SJCRH30 (cell line): Measurements from ENCODE around the gene SCUBE1. TPM values are rescaled to one million over a fixed set of nuclear protein-coding genes. Genes with fewer than 3 reads are reported as not detected.

Experiments
- DNase-seq, 2 experiments: peaks; one replicate each; pipeline ENCODE4 v3.0.0-alpha.2; 2015 to 2020
- H3K27ac ChIP-seq: fragments of 250-450 bp; sonication (Bioruptor Pico); 2 replicates; pipeline ENCODE4 v1.5.1; 2020; ENCODE audit warnings: mild to moderate bottlenecking, moderate library complexity
- H3K27me3 ChIP-seq: fragments of 250-450 bp; sonication (Bioruptor Pico); 2 replicates; pipeline ENCODE4 v1.5.1; 2020; ENCODE audit warnings: mild to moderate bottlenecking, moderate library complexity
- H3K36me3 ChIP-seq: fragments of 250-450 bp; sonication (Bioruptor Pico); 2 replicates; pipeline ENCODE4 v1.5.1; 2020; ENCODE audit warnings: mild to moderate bottlenecking, moderate library complexity
- H3K4me1 ChIP-seq: fragments of 250-450 bp; sonication (Bioruptor Pico); 2 replicates; pipeline ENCODE4 v1.5.1; 2020; ENCODE audit warnings: mild to moderate bottlenecking, moderate library complexity
- H3K4me3 ChIP-seq: fragments of 250-450 bp; sonication (Bioruptor Pico); 2 replicates; pipeline ENCODE4 v1.5.1; 2020; ENCODE audit warnings: mild to moderate bottlenecking, moderate library complexity
- H3K9me3 ChIP-seq: fragments of 250-450 bp; sonication (Bioruptor Pico); replicated peaks from 2 replicates; pipeline ENCODE4 v1.5.1; 2020; ENCODE audit warnings: mild to moderate bottlenecking, moderate library complexity
- total RNA-seq: library from RNA; depleted of rRNA; stranded (reverse); fragments of >200 nt; shearing (Covaris generic); gene quantifications from 2 replicates; pipeline ENCODE4 v1.2.3, GENCODE V29; 2014

Gene SCUBE1
- total RNA-seq, 1 experiment from 2014 or later = 13.7 TPM

DNA sequence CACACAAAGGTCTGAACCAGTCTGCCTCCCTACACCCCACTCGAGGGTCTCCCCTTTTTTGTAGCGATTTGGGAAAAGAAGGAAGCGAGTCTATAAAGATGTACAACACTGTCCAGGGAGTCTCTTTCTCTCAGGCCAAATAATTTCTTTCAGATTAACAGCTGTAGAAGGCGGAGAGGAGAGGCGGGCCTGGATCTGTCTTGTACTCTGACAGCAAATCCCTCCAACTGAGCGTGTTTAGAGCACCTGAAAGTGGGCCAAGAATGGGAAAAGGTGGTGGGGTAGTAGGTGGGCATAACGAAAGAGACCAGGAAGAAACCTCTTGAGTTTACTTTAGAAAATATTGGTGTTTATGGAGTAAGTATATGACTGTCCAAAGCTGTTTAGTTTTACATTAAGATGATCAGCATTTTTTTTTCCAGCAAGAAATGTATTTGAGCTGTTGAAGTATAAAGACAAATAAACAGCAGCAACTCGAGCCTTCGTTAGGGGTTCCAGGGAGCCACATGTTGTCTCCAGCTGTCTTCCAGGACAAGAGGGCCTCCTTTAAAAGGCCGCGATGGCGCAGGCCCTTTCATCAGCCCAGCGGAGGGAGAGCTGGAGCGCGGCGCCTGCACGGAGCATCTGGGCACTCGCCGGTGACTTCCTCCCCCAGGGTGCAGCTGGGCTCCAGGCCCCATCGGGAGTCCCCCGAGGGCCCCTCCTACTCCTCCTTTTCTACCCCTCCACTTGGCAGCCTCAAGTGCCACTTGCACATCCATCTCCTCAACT is 34.9 kb downstream of the SCUBE1 start:
- DNase-seq = peak; percentile 78 to 86
- peaks cover 34% of the 10 kb centered on the region for H3K4me1 ChIP-seq

DNA sequence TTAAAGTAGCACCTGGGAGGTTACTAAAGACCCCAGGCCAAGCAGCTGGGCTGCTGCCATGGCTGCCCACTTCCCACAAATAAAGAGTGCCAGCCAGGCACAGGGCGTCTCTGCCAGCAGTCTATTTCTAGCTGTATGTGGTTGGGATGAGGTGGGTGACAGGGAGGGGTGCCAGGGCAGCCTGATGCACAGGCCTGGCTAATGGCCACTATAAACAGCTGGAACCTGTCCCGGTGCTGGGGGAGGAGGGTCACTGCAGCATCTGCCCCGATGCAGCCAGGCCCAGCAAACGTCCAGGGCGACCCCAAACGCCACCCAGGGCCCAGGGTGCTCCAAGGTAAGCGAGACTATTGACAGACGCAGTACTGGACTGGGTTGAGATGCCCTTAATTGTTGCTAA is 37.4 kb downstream of the SCUBE1 start:
- no peaks in the 10 kb centered on the region for H3K9me3 ChIP-seq
- DNase-seq = no peak
- H3K36me3 ChIP-seq = no peaks in the 10 kb centered on the region
- H3K4me3 ChIP-seq = no peak overlapping the region
- peaks cover 53% of the 10 kb centered on the region for H3K4me1 ChIP-seq
- no peaks in the 10 kb centered on the region for H3K27me3 ChIP-seq
- no peak overlapping the region for H3K27ac ChIP-seq

More for the DNA sequence above, 34.9 kb downstream of the SCUBE1 start:
- no peaks in the 10 kb centered on the region for H3K27me3 ChIP-seq
- peak overlapping the region; percentile 4; the same call in 1 of the 2 replicates for H3K4me3 ChIP-seq
- H3K27ac ChIP-seq = peak overlapping the region; percentile 20
- H3K36me3 ChIP-seq = no peaks in the 10 kb centered on the region
- no peaks in the 10 kb centered on the region for H3K9me3 ChIP-seq

GRCh38 chr22:43304831-43305590 is 38.2 kb downstream of the SCUBE1 start:
- H3K27me3 ChIP-seq = no peaks in the 10 kb centered on the region

DNA sequence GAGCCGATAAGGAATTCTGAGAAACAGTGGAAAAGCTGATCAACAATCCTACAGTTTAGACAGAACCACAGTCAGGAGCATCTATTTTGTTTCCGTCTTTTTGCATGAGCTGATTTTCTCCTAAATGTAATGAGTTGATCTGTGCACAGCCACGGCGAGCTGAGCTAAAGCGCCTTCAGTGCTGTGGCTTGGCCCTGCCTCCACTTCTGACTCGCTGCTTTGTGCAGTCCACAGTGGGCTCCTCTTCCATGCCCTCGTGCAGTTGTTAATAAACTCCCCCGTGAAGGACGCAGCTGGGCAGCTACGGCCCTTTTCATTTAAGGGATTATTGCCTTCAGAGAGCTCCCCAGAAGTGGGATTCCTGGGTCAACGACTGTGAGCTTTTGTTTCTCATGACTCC is 39.4 kb downstream of the SCUBE1 start:
- Histone ChIP-seq H3K36me3 (no peaks in the 10 kb centered on the region), H3K4me1 (peaks cover 52% of the 10 kb centered on the region), H3K4me3 (no peak overlapping the region), H3K27ac (peak overlapping the region; percentile 98; the same call in 1 of the 2 replicates), H3K9me3 (no peaks in the 10 kb centered on the region), H3K27me3 (no peaks in the 10 kb centered on the region)
- no peak for DNase-seq

More at GRCh38 chr22:43304831-43305590, 38.2 kb downstream of the SCUBE1 start:
- no peak overlapping the region for H3K4me3 ChIP-seq
- H3K4me1 ChIP-seq = peaks cover 55% of the 10 kb centered on the region
- no peak for DNase-seq
- no peak overlapping the region for H3K27ac ChIP-seq
- no peaks in the 10 kb centered on the region for H3K36me3 ChIP-seq
- no peaks in the 10 kb centered on the region for H3K9me3 ChIP-seq

DNA sequence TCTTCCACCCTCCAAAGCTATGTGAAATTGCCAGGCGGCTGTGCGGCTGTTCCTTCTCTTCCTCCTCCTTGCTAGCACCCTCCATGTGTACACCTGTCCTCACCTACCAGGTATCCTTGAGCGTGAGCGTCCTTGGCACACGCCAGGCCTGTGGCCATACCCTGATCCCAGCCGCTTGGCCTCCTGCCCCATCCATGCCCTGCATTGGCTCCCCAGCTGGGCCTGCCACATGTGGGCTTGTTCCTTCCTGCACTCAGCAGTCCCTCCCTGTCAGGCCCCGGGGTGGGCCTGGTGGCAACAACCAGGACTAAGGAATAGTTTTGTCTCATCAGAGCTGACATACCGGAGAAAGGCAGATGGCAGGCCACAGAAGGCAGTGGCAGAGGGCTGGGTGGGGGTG is 40.0 kb downstream of the SCUBE1 start:
- H3K4me1 ChIP-seq = peaks cover 48% of the 10 kb centered on the region
- no peaks in the 10 kb centered on the region for H3K36me3 ChIP-seq
- H3K27ac ChIP-seq = peak overlapping the region; percentile 98
- H3K9me3 ChIP-seq = no peaks in the 10 kb centered on the region
- peak overlapping the region; percentile 41 for H3K4me3 ChIP-seq
- H3K27me3 ChIP-seq = no peaks in the 10 kb centered on the region
- DNase-seq = no peak

- DNase-seq = peak; percentile 94 to 98
- Histone ChIP-seq H3K27me3 (no peaks in the 10 kb centered on the region), H3K4me1 (peaks cover 42% of the 10 kb centered on the region), H3K36me3 (no peaks in the 10 kb centered on the region), H3K4me3 (peak overlapping the region; percentile 41), H3K9me3 (no peaks in the 10 kb centered on the region), H3K27ac (peak overlapping the region; percentile 98)
These were observed 40.6 kb downstream of the SCUBE1 start for GRCh38 chr22:43302531-43303041.

DNA sequence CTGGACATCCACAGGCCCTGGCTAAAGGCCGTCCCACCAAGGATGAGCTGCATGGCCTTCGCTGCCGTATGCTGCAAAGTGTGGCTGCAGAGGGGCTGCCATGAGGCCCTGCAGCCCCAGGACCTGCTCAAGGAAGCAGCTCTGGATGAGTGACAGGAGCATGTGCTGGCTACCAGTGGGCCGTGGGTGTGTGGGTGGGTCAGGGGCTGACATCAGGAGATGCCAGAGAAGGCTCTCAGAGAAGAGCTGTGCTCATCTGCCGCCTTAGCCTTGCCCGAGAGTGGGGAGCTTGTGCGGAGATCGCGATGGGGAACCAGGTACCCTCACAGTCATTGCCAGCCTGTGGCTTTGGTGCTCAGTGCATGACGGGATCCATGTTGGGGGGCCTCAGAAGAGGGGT is 41.3 kb downstream of the SCUBE1 start:
- Histone ChIP-seq H3K27ac (peak overlapping the region; percentile 98), H3K36me3 (no peaks in the 10 kb centered on the region), H3K27me3 (no peaks in the 10 kb centered on the region), H3K9me3 (no peaks in the 10 kb centered on the region), H3K4me3 (peak overlapping the region; percentile 41), H3K4me1 (peaks cover 42% of the 10 kb centered on the region)
- peak; percentile 93 for DNase-seq

DNA sequence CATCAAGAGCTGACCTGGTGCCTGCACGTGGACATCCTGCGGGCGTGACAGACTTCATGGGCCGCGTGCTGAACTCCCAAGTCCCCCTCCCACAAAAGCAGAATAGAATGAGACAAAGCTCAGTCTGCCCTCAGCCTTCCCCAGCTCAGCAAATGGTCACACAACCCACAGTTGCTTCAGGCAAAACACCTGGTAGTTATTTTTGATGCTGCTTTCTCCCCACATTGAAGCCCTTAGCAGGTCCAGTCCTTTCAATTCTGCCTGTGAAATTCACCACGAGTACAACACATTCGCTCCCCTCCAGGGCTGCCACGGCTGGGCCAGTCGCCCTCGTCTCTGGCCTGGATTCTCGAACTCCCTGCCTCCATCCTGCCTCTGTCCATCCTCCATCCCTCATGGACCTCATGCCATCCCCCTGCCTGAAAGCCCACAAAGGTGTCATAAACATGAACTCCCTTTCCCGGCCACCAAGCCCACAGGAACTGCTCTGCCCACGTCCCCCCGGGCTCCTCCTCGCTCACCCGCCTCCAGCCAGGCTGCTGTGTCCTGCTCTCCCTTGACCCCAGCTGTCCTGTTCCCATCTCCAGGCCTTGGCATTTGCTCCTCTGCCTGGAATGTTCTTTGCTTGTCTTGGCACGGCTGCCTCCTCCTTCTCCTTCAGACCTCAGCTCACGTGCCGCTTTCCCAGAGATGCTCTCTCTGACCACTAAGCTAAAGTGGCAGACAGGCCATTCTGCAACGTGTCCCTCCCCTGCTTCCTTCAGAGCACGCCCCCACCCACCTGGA is 42.1 kb downstream of the SCUBE1 start:
- Histone ChIP-seq H3K36me3 (no peaks in the 10 kb centered on the region), H3K4me3 (no peak overlapping the region), H3K9me3 (no peaks in the 10 kb centered on the region), H3K27ac (peak overlapping the region; percentile 98), H3K4me1 (peaks cover 42% of the 10 kb centered on the region), H3K27me3 (no peaks in the 10 kb centered on the region)
- DNase-seq = peak in 1 of 2 experiments; percentile 60

GRCh38 chr22:43299736-43300135 is 43.4 kb downstream of the SCUBE1 start:
- no peak for DNase-seq
- H3K4me1 ChIP-seq = peaks cover 51% of the 10 kb centered on the region

GRCh38 chr22:43298062-43298801 is 44.9 kb downstream of the SCUBE1 start:
- Histone ChIP-seq H3K4me1 (peaks cover 54% of the 10 kb centered on the region), H3K4me3 (no peak overlapping the region), H3K9me3 (no peaks in the 10 kb centered on the region), H3K27me3 (no peaks in the 10 kb centered on the region), H3K27ac (no peak overlapping the region), H3K36me3 (no peaks in the 10 kb centered on the region)
- no peak for DNase-seq

More at GRCh38 chr22:43299736-43300135, 43.4 kb downstream of the SCUBE1 start:
- H3K36me3 ChIP-seq = no peaks in the 10 kb centered on the region
- H3K9me3 ChIP-seq = no peaks in the 10 kb centered on the region
- no peak overlapping the region for H3K4me3 ChIP-seq
- no peak overlapping the region for H3K27ac ChIP-seq
- H3K27me3 ChIP-seq = no peaks in the 10 kb centered on the region

DNA sequence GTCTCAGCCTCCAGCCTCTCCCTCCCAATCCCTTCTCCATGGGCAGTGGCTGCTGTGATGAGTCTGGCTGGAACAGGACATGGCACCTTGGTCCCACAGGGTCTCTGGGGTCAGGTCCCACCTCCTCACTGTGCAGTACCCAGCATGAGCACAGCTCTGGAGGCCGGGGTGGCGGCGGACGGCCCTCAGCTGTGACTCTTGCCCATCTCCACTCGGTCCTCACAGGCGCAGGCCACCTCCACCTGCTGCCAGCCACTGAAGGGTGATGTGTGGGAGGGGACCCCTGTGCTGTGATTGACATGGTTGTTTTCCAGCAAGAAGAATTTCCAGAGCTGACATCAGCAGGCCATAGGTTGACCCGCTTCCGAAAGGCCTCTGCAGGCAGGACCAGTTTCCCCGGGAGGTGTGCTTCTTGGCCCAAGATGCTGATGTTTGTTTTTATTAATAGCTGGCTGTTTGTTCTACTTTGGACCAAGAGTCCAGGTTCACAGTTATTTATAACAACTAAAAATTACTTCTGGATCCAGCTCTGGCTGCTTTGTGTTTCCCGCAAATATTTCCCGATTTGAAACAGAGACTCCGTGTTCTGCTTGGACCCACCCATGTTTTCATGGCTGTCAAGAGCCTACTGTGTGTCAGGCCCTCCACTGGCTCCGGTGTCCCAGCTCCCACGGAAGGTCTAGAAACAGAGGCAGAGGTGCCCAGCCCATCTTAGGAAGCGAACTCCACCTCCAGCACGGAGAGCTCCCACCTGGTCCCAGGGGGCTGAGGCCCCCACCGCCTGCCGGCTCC is 45.7 kb downstream of the SCUBE1 start:
- Histone ChIP-seq H3K27me3 (no peaks in the 10 kb centered on the region), H3K27ac (no peak overlapping the region), H3K36me3 (no peaks in the 10 kb centered on the region), H3K4me1 (peaks cover 56% of the 10 kb centered on the region), H3K9me3 (no peaks in the 10 kb centered on the region), H3K4me3 (no peak overlapping the region)
- DNase-seq = no peak

- Histone ChIP-seq H3K4me1 (peaks cover 57% of the 10 kb centered on the region), H3K27ac (no peak overlapping the region), H3K27me3 (no peaks in the 10 kb centered on the region), H3K36me3 (no peaks in the 10 kb centered on the region), H3K4me3 (no peak overlapping the region), H3K9me3 (no peaks in the 10 kb centered on the region)
- DNase-seq = no peak
These were observed 46.8 kb downstream of the SCUBE1 start for GRCh38 chr22:43296276-43296902.

- Histone ChIP-seq H3K36me3 (no peaks in the 10 kb centered on the region), H3K4me1 (peaks cover 57% of the 10 kb centered on the region), H3K27ac (peak overlapping the region; percentile 96; the same call in 1 of the 2 replicates), H3K9me3 (no peaks in the 10 kb centered on the region), H3K27me3 (no peaks in the 10 kb centered on the region), H3K4me3 (no peak overlapping the region)
- DNase-seq = no peak
These were observed 47.5 kb downstream of the SCUBE1 start for GRCh38 chr22:43295660-43296059.
